SH-SY5Y (cell line): ENCODE results near the gene DCTN1.

Experiments used
- GATA2 ChIP-seq: IDR thresholded peaks from 2 replicates; pipeline ENCODE4 v1.6.1; 2011; ENCODE audit warnings: mild to moderate bottlenecking, low read depth, low read length
- GATA3 ChIP-seq: IDR thresholded peaks from 2 replicates; pipeline ENCODE4 v1.6.1; 2011; ENCODE audit warnings: low read depth, mild to moderate bottlenecking, low read length, moderate library complexity

DNA sequence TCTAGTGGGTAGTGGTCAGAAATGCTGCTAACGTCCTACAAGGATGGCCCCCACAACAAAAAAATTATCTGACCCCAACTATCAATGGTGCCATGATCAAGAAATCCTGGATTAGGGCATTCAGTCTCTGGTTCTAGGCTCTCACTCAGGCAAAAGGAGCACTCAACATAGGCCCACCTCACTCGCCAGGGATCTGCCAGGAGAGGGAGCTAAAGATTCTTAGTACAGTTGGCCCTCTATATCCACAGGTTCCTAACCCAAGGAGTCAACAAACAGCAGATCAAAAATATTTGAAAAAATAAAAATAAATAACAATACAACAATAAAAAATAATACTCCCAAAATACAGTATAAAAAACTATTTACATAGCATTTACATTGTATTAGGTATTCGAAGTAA lies 46.9 kb downstream of the DCTN1 start:
- TF ChIP-seq GATA2 = no peak
- no peak for TF ChIP-seq GATA3
